GM21717 (cell line): Measurements from ENCODE around the gene NPW.

Source experiments
- ATAC-seq: cut with Tn5 transposase; IDR thresholded peaks from one replicate; pipeline ENCODE4 v1.9.1; 2021; ENCODE audit warnings: mild to moderate bottlenecking, moderate library complexity; ENCODE audit not compliant: unreplicated experiment

NPW gene

GRCh38 chr16:2019518-2019920 is at the start of gene NPW:
Gene NPW (plus strand): TSS chr16:2019785.
- ATAC-seq = no peak

GRCh38 chr16:1971796-1972489 is 47.6 kb upstream of the NPW start, which contains the start of gene TBL3:
Gene TBL3 (plus strand): TSS chr16:1972053. CDS start chr16:1972165, 112 bp downstream.
- peak; percentile 57 for ATAC-seq

GRCh38 chr16:1972490-1972877 is 47.1 kb upstream of the NPW start:
- ATAC-seq = no peak

GRCh38 chr16:1973461-1974156 is 46.0 kb upstream of the NPW start:
- no peak for ATAC-seq

GRCh38 chr16:1974157-1975070 is 45.2 kb upstream of the NPW start:
- ATAC-seq = no peak

GRCh38 chr16:1975432-1976215 is 44.0 kb upstream of the NPW start:
- ATAC-seq = no peak

- ATAC-seq = no peak
Measured at GRCh38 chr16:1976216-1976520, 43.4 kb upstream of the NPW start.

- ATAC-seq = no peak
Measured at GRCh38 chr16:1976951-1977874, 42.4 kb upstream of the NPW start.

- no peak for ATAC-seq
Measured at GRCh38 chr16:1977875-1978268, 41.7 kb upstream of the NPW start.

GRCh38 chr16:1978476-1979120 is 41.0 kb upstream of the NPW start:
- ATAC-seq = no peak

- ATAC-seq = no peak
Measured at GRCh38 chr16:1979271-1980029, 40.1 kb upstream of the NPW start.

GRCh38 chr16:1980030-1980769 is 39.4 kb upstream of the NPW start:
- ATAC-seq = no peak

- ATAC-seq = no peak
Measured at GRCh38 chr16:1980770-1981087, 38.9 kb upstream of the NPW start.

- no peak for ATAC-seq
Measured at GRCh38 chr16:1981398-1981836, 38.2 kb upstream of the NPW start, which contains the start of gene NOXO1. Gene NOXO1 (minus strand): TSS chr16:1981469. CDS start chr16:1981179, 290 bp downstream.

- no peak for ATAC-seq
Measured at GRCh38 chr16:1982013-1982433, 37.6 kb upstream of the NPW start.

GRCh38 chr16:1982991-1983543 is 36.5 kb upstream of the NPW start:
- no peak for ATAC-seq

- peak; percentile 50 for ATAC-seq
Measured at GRCh38 chr16:1983544-1984346, 35.8 kb upstream of the NPW start, which contains the start of gene GFER. Gene GFER (plus strand): TSS chr16:1984193. CDS start chr16:1984219, 26 bp downstream.
